ENCODE data around the gene NOP58.
"Not testable (repeated sequence)": the region's sequence is repeated elsewhere in the genome, so short reads cannot be mapped to it uniquely, and the experiment has no call there.

The NOP58 gene, protein sequence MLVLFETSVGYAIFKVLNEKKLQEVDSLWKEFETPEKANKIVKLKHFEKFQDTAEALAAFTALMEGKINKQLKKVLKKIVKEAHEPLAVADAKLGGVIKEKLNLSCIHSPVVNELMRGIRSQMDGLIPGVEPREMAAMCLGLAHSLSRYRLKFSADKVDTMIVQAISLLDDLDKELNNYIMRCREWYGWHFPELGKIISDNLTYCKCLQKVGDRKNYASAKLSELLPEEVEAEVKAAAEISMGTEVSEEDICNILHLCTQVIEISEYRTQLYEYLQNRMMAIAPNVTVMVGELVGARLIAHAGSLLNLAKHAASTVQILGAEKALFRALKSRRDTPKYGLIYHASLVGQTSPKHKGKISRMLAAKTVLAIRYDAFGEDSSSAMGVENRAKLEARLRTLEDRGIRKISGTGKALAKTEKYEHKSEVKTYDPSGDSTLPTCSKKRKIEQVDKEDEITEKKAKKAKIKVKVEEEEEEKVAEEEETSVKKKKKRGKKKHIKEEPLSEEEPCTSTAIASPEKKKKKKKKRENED

DNA sequence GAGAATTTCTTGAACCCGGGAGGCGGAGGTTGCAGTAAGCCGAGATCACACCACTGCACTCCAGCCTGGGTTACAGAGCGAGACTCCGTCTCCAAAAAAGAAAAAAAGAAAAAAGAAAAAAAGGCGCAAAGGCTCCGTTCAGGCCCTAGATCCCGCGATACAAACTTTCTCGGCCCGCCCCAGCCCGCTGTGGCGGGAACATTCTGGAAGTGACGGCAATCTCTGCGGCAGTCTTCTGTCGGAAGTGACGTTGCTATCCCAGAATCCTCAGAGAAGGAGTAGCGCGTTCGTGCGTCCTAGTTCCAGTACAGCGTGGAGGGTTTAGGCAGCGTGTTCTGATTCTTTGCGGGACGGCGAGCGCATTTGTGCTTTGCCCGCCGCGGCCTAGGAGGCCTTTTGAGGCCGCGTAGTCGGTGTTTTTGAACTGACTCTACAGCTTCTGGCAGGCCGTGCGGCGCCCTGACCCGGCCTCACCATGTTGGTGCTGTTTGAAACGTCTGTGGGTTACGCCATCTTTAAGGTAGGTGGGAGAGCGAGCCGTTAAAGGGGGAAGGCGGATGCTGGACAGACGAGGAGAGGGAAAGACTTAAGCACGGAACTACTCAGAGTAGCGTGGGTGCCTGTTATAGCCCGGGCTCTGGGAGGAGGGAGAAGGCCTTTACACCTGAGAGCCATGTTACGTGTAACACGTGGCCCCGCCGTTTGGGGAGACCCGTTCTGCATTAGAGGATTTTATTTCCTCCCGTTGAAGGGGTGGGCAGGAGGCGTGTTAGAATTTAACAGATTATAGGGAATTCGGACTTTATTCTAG lies at the start of gene NOP58:
Gene NOP58, plus strand, starts transcription at position 297 of the 811 bp plus-strand sequence. Its CDS starts 179 bp downstream, at position 476.
- H3K36me3 Mint-ChIP-seq: peaks cover 11% of the 10 kb centered on the region
- H3K9me3 Mint-ChIP-seq: no peaks in the 10 kb centered on the region
- no peaks in the 10 kb centered on the region for H3K27me3 Mint-ChIP-seq
- H3K27ac Mint-ChIP-seq: no peak within 1 kb of the TSS
- H3K4me1 Mint-ChIP-seq: peaks cover 29% of the 10 kb centered on the region
- DNase-seq: peak; percentile 95
- H3K4me3 Mint-ChIP-seq: peak within 1 kb of the TSS; percentile 57
- CTCF ChIA-PET: no interaction called here

DNA sequence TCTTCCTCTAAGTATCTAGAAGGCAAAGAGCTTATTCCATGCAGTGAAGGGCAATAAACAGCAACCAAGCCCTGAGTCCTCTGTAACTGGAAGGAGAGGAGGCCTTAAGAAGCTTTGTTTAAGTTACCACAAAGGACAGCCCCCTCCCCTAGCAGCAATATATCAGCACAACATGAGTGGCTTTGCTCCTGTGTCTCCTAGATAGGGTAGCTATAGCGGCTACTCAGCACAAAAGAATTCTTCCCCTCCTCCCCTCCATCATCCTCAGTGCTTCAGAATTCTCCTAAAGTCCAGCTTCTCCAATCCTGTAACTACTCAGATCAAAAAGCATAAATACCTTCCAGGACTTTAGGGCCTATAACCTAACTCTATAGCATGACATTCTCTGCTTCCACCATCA lies 43.7 kb upstream of the NOP58 start:
- peak overlapping the region; percentile 25 for H3K27ac Mint-ChIP-seq
- no peak for DNase-seq
- peaks cover 6% of the 10 kb centered on the region for H3K4me1 Mint-ChIP-seq
- H3K27me3 Mint-ChIP-seq: no peaks in the 10 kb centered on the region
- CTCF ChIA-PET: interaction anchor here (0.6 kb wide), 1 partner anchor 933 kb away, joined by 4 read pairs; no protein-coding TSS in a partner anchor
- peaks cover 46% of the 10 kb centered on the region for H3K36me3 Mint-ChIP-seq
- H3K4me3 Mint-ChIP-seq: no peak overlapping the region
- no peaks in the 10 kb centered on the region for H3K9me3 Mint-ChIP-seq

- H3K4me3 Mint-ChIP-seq: peak overlapping the region; percentile 99
- H3K4me1 Mint-ChIP-seq: peaks cover 40% of the 10 kb centered on the region
- H3K27me3 Mint-ChIP-seq: peaks cover 4% of the 10 kb centered on the region
- no peak for DNase-seq
- H3K9me3 Mint-ChIP-seq: no peaks in the 10 kb centered on the region
- H3K27ac Mint-ChIP-seq: peak overlapping the region; percentile 94
- CTCF ChIA-PET: no interaction called here
- H3K36me3 Mint-ChIP-seq: peaks cover 10% of the 10 kb centered on the region
These were observed 27.8 kb upstream of the NOP58 start for GRCh38 chr2:202237787-202238233.

DNA sequence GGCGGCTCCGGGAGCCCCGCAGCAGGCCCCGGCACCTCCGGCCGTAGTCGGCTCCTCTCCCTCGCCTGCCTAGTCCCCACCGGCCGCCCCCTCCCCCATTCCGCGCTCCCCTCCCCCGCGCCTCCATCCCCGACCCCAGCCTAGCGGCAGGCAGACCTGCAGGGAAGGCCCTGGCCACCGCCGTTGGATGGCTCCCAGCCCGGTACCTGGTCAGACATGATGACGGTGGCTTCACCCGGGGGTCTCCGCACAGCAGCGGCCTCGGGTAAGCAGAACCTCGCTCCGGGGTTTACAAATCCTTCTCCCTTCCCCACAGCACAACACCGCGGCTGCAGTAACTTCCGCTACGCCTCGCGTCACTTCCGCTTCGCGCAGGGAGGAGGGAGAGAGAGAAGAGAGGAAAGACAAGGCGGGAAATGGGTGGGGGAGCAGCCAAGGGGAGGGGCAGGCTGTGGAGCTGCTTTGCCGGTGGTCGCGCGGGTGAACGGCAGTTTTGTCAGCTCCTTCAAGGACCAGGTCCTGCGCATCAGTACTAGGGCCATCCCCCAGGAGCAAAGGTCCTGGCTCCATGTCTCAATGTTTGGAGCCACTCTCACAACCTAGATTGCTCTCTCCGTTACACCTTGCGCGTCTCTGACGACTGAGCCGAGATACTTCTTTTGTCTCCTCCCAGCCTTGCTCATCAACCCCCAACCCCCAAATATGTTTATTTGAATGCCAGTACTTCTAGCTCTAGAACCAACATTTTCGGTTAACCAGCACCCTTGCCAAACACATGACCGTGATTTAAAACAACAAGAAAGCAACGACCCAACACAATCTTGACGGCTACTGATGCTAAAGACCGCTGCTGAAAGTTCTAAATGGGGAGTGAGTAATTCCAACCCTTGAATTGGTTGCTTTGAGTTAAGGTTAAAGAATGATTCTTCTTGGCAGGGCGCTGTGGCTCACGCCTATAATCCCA lies 27.0 kb upstream of the NOP58 start, which contains the start of gene SUMO1:
Gene SUMO1, minus strand, starts transcription at position 364 of the 964 bp plus-strand sequence. Its CDS starts 146 bp downstream, at position 218.
- Mint-ChIP-seq H3K9me3 (no peaks in the 10 kb centered on the region), H3K36me3 (peaks cover 10% of the 10 kb centered on the region), H3K27me3 (peaks cover 4% of the 10 kb centered on the region), H3K4me1 (peaks cover 37% of the 10 kb centered on the region), H3K27ac (peak within 1 kb of the TSS; percentile 95), H3K4me3 (peak within 1 kb of the TSS; percentile 99)
- DNase-seq: peak; percentile 97
- CTCF ChIA-PET: no interaction called here

DNA sequence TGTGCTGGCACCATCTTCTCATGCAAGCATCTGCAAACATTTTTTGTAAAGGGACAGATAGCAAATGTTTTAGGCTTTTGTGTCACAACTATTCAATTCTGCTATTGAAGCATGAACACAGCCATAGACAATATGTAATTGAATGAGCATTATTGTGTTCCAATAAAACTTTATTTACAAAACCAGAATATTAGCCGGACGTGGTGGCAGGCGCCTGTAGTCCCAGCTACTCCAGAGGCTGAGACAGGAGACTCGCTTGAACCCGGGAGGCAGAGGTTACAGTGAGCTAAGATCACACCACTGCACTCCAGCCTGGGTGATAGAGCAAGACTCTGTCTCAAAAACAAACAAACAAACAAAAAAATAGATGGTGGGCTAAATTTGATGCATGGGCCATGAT lies 17.9 kb upstream of the NOP58 start:
- H3K9me3 Mint-ChIP-seq, H3K27ac Mint-ChIP-seq, DNase-seq, H3K36me3 Mint-ChIP-seq, H3K4me3 Mint-ChIP-seq, H3K4me1 Mint-ChIP-seq, CTCF ChIA-PET: not testable (repeated sequence)
- H3K27me3 Mint-ChIP-seq: peaks cover 10% of the 10 kb centered on the region

DNA sequence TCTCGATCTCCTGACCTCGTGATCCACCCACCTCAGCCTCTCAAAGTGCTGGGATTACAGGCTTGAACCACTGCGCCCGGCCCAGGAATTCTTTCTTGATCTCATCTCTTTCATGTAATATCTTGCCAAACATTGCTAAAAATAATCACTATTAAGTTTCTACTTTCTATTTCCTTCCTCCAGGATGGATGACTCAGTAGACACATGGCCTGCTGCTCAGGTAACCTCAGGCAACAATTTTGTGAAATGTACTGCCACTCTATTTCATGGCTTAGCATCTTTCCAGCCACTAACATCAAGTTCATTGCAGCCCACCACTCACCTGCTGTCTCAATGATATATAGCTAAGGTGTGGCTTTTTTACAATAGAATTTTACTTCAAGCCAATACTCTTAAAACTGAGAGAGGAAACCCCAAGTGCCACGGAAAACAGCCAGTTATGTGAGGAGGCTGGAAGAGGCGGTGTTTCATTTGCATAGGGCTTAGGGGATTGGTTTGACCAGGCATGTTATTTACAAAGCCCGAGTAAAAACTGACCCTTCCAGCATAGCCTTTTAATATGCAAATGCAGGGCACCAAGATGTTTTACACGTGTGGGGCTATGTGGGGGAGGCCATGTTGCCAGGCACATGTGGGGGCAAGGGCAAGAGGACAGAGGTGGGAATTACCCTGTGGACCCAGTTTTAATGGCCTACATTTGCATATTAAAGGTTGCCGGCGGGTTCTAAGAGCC lies 15.9 kb upstream of the NOP58 start:
- Mint-ChIP-seq H3K4me3 (no peak overlapping the region), H3K27ac (no peak overlapping the region)

DNA sequence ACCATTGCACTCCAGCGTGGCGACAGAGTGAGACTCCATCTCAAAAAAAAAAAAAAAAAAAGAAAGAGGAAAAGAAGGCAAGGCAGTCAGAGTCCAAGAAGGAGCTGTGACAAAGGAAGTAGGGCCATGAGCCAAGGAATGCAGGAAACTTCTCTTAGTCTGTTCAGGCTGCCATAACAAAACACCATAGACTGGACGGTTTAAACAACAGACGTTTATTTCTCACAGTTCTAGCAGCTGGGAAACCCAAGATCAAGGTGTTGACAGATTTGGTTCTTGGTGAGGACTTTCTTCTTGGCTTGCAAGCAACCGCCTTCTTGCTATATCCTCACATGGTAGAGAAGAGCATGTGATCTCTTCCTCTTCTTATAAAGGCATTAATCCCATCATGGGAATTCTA lies 14.1 kb upstream of the NOP58 start:
- Mint-ChIP-seq H3K27ac (no peak overlapping the region), H3K9me3 (no peaks in the 10 kb centered on the region), H3K36me3 (no peaks in the 10 kb centered on the region), H3K27me3 (peaks cover 20% of the 10 kb centered on the region), H3K4me3 (no peak overlapping the region), H3K4me1 (peaks cover 6% of the 10 kb centered on the region)
- CTCF ChIA-PET: no interaction called here
- DNase-seq: no peak

More for the DNA sequence above, 15.9 kb upstream of the NOP58 start:
- H3K9me3 Mint-ChIP-seq: no peaks in the 10 kb centered on the region
- H3K36me3 Mint-ChIP-seq: no peaks in the 10 kb centered on the region
- H3K4me1 Mint-ChIP-seq: peaks cover 6% of the 10 kb centered on the region
- CTCF ChIA-PET: no interaction called here
- no peak for DNase-seq
- peaks cover 19% of the 10 kb centered on the region for H3K27me3 Mint-ChIP-seq

DNA sequence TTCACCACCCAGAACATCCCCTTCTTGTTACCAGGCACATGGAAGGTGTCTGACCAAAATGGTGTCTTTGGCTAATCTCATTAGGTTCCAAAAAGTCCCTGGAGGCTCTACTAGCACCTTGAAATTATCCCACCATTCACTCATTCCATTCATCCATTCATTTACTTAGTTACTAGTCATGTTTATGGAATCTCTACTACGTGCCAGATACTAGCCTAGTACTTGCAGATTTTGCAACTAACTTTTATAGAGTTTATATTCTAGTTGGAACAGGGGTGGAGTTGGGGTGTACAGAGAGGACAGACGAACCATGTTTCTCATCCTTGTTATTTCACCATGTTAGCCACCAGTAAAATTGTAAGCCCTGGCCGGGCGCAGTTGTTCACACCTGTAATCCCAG lies 4.0 kb upstream of the NOP58 start:
- H3K4me1 Mint-ChIP-seq: peaks cover 9% of the 10 kb centered on the region
- CTCF ChIA-PET: no interaction called here
- no peak overlapping the region for H3K27ac Mint-ChIP-seq
- H3K36me3 Mint-ChIP-seq: no peaks in the 10 kb centered on the region
- DNase-seq: no peak
- H3K9me3 Mint-ChIP-seq: no peaks in the 10 kb centered on the region
- peaks cover 4% of the 10 kb centered on the region for H3K27me3 Mint-ChIP-seq
- no peak overlapping the region for H3K4me3 Mint-ChIP-seq

- Mint-ChIP-seq H3K36me3 (peaks cover 11% of the 10 kb centered on the region), H3K4me1 (peaks cover 41% of the 10 kb centered on the region), H3K9me3 (no peaks in the 10 kb centered on the region), H3K27me3 (no peaks in the 10 kb centered on the region), H3K27ac (no peak overlapping the region), H3K4me3 (no peak overlapping the region)
- CTCF ChIA-PET: interaction anchor here (0.9 to 2.0 kb wide), 2 partner anchors 10 to 19 kb away, joined by 3 to 8 read pairs; no protein-coding TSS in a partner anchor
- peak; percentile 25 for DNase-seq
These were observed 1.9 kb downstream of the NOP58 start for GRCh38 chr2:202267495-202267894.

DNA sequence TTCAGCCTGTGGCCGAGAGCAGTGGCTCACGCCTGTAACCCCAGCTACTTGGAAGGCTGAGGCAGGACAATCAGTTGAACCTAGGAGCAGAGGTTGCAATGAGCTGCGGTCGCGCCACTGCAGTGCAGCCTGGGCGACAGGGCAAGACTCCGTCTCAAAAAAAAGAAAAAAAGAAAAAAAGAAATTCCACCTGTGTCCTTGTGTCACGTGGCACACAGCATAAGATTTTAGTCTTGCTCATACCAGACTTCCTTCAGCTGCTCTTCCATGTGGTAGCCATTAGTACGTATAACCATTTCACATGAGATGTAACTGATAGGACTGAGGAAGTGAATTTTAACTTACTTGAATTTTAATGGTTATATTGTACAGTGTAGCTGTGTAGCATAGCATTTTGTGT lies 4.0 kb downstream of the NOP58 start:
- Mint-ChIP-seq H3K9me3 (no peaks in the 10 kb centered on the region), H3K4me1 (peaks cover 40% of the 10 kb centered on the region), H3K27me3 (no peaks in the 10 kb centered on the region), H3K4me3 (no peak overlapping the region), H3K27ac (peak overlapping the region; percentile 49), H3K36me3 (peaks cover 11% of the 10 kb centered on the region)
- CTCF ChIA-PET: interaction anchor here (1.1 to 1.5 kb wide), 2 partner anchors 9 to 69 kb away, joined by 3 to 5 read pairs; no protein-coding TSS in a partner anchor
- DNase-seq: no peak

GRCh38 chr2:202270487-202270886 lies 4.9 kb downstream of the NOP58 start:
- H3K27ac Mint-ChIP-seq: peak overlapping the region; percentile 74
- DNase-seq: no peak
- H3K4me3 Mint-ChIP-seq: no peak overlapping the region
- CTCF ChIA-PET: interaction anchor here (1.0 to 1.5 kb wide), 2 partner anchors 8 to 14 kb away, joined by 3 to 5 read pairs; no protein-coding TSS in a partner anchor
- no peaks in the 10 kb centered on the region for H3K27me3 Mint-ChIP-seq
- H3K9me3 Mint-ChIP-seq: no peaks in the 10 kb centered on the region
- peaks cover 15% of the 10 kb centered on the region for H3K36me3 Mint-ChIP-seq
- H3K4me1 Mint-ChIP-seq: peaks cover 41% of the 10 kb centered on the region

DNA sequence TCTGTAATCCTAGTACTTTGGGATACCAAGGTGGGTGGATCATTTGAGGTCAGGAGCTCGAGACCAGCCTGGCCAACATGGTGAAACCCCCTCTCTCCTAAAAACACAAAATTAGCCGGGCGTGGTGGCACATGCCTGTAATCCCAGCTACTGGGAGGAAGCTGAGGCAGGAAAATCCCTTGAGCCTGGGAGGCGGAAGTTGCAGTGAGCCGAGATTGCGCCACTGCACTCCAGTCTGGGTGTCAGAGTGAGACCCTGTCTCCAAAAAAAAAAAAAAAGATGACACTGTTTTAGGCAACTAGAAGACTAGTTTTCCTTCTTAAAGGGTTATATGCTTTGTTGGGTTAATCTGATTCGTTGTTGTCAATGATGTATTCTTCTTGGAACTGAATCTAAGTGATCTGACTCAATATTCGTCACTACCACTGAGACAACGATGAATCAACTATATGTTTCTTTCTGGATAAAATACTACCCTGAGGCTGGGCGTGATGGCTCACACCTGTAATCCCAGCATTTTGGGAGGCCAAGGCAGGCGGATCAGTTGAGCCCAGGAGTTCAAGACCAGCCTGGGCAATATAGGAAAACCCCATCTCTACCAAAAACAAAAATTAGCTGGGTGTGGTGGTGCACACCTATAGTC lies 10.6 kb downstream of the NOP58 start:
- Mint-ChIP-seq H3K27ac (peak overlapping the region; percentile 17), H3K4me1 (peaks cover 31% of the 10 kb centered on the region), H3K36me3 (peaks cover 26% of the 10 kb centered on the region)
- CTCF ChIA-PET: interaction anchor here (0.6 kb wide), 2 partner anchors 65 to 1047 kb away, joined by 4 read pairs; no protein-coding TSS in a partner anchor
- DNase-seq, H3K4me3 Mint-ChIP-seq, H3K9me3 Mint-ChIP-seq, H3K27me3 Mint-ChIP-seq: not testable (repeated sequence)

Data from activated naive CD4-positive, alpha-beta T cell treated with anti-CD3 and anti-CD28 coated beads, Interleukin-2, amount 10 ng/mL, durations not matched to agents 7 days and 5 days (primary cell).